Bronchial epithelial cell (primary cell): Measurements from ENCODE around the gene DEF6. TPM values are rescaled to one million over a fixed set of nuclear protein-coding genes. Genes with fewer than 3 reads are reported as not detected.

ENCODE experiments used
- DNase-seq: peaks from one replicate; pipeline ENCODE4 v3.0.0-alpha.2; 2010; ENCODE audit warnings: low read depth
- FAIRE-seq: peaks from 2 replicates; lab custom pipeline; 2011; peaks lifted over from hg19 to GRCh38; lab: Jason Lieb, UNC
- H3K27me3 ChIP-seq: 2 replicates; pipeline ENCODE4 v1.5.1; 2011; ENCODE audit warnings: low read length; ENCODE audit not compliant: control insufficient read depth, insufficient read depth
- H3K36me3 ChIP-seq: 2 replicates; pipeline ENCODE4 v1.5.1; 2011; ENCODE audit warnings: low read length; ENCODE audit not compliant: control insufficient read depth, insufficient read depth
- H3K4me3 ChIP-seq: 2 replicates; pipeline ENCODE4 v1.5.1; 2011; ENCODE audit warnings: mild to moderate bottlenecking, low read depth, low read length, control low read depth
- CTCF ChIP-seq: IDR thresholded peaks from 2 replicates; pipeline ENCODE4 v1.5.1; 2011; ENCODE audit warnings: mild to moderate bottlenecking, moderate library complexity, low read length, control low read depth, inconsistent platforms; ENCODE audit not compliant: insufficient read depth, severe bottlenecking
- total RNA-seq: library from RNA; depleted of rRNA; stranded (reverse); fragments of >200 nt; gene quantifications from 2 replicates; pipeline ENCODE4 v1.2.1, GENCODE V29; 2014

The DEF6 gene
- total RNA-seq, 1 donor from 2014 or later, result 25.0 TPM

DNA sequence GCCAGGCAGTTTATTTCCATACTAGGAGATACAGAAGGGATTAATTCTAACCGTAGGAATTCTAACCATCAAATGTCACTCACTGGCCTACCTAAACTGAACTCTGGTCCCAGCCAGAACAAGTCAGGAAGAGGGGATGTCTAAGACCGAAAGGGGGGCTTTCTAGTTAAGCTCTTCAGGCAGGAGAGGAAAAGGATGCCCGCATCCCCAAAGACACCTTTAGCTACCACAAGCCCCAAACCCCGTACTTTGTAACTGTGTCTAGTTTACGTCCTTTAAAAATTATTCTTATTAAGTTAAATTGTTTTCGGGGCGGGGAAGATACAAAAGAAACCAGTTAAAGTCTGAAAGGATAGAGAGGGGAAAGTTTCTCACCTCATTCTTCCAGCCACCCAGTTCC is 39.3 kb upstream of the DEF6 start:
- DNase-seq (no peak), FAIRE-seq (no peak)
- TF ChIP-seq CTCF, result no peak
- Histone ChIP-seq H3K4me3 (peak overlapping the region; percentile 88), H3K27me3 (no peaks in the 10 kb centered on the region), H3K36me3 (no peaks in the 10 kb centered on the region)

DNA sequence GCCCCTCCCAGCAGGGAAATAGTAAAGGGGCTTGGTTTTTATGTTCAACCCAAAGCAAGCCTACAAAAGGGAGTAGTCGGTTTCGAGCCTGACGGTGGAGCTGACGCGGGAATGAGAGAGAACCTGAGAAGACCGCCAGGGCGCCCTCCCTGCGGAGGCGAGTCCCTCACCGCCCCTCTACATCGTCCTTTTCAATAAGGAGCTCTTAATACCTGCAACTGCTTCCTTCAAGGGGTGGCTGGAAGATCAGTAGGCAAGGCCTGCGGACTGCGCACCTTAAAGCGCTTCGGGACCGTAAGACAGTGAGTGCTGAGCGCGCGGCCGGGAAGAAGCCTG is 38.8 kb upstream of the DEF6 start:
- H3K36me3 ChIP-seq, result no peaks in the 10 kb centered on the region
- FAIRE-seq (no peak), DNase-seq (peak; percentile 51)
- peak; percentile 4 for TF ChIP-seq CTCF
- H3K4me3 ChIP-seq, result peak overlapping the region; percentile 88
- H3K27me3 ChIP-seq, result no peaks in the 10 kb centered on the region

DNA sequence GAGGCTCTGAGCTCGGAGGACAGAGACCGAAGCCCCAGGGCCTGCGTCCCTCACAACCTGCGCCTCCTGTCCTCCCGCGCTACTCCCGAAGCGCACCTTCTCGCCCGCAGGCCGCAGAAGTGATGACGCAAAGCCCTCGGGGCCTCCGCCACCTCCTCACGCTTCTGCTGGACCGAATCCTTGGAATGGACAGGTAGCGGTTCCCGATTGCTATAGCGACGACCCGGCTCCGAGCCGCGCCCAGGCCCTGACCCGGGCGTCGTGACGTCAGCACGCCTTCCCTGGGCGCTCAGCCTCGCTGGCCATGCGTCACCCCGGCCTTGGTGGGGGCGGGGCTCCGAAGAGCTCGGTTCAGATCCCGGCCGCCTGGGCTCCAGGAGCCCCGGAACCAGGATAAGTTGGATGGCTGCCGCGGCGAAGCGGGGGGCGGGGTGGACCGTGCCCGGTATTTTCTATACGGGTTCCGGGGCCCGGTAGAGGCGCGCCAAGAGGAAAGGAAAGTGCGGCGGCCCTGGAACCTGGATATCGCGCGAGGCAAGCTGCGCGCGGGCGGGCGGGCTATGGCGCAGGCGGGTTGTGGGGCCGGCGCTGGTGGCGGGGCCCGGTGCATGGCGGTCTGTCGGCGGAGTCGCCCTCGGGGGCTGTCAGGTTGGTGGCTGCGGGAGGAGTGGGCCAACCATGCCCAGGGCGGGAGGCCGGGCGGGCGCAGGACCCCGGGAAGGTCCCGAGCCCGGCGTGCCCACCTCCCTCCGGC is 38.2 kb upstream of the DEF6 start, which contains the start of gene ZNF76:
TSS of gene ZNF76 (plus strand) at position 542 of the 754 bp plus-strand sequence. CDS start 21,417 bp downstream, outside the sequence.
- H3K27me3 ChIP-seq, result no peaks in the 10 kb centered on the region
- FAIRE-seq (no peak), DNase-seq (peak; percentile 87)
- no peaks in the 10 kb centered on the region for H3K36me3 ChIP-seq
- TF ChIP-seq CTCF, result no peak
- peak within 1 kb of the TSS; percentile 88 for H3K4me3 ChIP-seq

DNA sequence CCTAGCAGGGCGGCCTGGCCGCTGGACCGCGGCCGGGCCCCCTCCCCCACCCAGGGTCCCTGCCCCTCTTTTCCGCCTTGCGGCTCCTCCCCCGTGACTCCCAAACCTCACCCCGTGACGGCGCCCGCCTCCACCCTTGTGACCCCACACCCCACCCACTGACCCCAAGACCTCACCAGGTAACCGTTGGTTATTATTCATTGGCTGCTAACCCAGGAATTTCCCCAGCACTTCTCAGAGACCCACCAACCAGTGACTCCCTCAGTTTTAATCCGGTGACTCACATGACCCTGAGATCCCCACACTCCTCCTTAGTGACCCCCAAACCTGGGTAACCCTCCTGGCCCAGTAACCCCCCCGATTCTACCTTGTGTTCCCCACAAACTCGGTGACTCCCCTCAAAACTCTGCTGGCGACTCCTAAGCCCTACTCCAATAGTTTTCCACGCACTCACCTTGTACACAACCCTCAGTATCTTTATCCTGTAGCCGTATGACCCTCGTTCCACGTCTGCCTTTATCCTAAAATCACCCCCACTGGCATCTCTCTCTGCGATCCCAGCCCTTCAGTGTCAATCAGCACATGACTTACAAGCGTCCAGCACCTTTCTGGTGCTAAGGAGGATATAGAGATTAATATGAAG is 37.5 kb upstream of the DEF6 start:
- H3K27me3 ChIP-seq, result no peaks in the 10 kb centered on the region
- H3K4me3 ChIP-seq, result peak overlapping the region; percentile 88
- no peak for FAIRE-seq
- no peak for TF ChIP-seq CTCF
- peak; percentile 82 for DNase-seq
- no peaks in the 10 kb centered on the region for H3K36me3 ChIP-seq

DNA sequence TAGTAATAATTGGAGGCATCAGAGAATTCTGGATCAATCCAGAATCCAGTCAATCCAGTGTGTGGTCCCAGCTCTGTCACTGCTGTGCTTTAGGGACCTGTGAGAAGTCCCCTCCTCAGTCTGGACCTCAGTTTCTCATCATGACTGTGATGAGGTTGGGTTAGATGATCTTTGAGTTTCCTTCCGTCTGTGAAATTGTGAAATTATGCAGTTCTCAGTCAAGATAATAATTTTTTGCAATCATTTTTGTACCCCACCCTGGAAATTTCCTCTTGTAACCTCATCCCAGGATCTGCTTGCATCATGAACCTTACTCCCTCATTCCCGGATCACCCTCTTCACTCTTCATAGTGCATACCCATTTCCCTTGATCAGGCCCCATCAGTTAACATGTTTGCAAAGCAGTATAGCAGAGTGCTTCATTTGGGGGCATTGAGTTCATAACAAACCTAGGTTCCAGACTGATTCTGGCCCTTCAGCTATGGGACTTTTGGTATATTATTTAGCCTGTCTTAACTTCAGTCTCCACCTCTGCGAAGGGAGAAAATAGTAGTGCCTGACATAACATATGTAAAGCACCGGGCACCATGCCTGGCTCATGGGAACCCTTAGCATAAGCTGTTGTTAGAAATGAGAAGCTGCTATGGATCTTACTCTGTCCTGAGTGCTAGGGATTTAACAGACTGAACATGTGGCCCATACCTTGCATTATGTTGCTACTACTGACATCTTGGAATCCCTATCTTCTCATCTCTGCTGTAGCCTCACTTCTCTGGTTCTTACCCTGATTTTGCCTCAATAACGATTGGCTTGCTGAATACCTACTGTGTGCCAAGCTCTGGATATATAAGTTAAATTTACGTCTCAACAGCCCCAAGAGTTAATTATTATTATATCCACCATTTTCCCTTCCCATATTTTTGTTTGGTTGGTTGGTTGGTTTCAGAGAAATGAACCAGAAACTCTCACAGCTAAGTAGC is 36.7 kb upstream of the DEF6 start:
- Histone ChIP-seq H3K4me3 (peak overlapping the region; percentile 88), H3K27me3 (no peaks in the 10 kb centered on the region), H3K36me3 (no peaks in the 10 kb centered on the region)
- FAIRE-seq (no peak), DNase-seq (no peak)
- TF ChIP-seq CTCF, result no peak
